ENCODE results near the gene AGR3.

Gene AGR3

DNA sequence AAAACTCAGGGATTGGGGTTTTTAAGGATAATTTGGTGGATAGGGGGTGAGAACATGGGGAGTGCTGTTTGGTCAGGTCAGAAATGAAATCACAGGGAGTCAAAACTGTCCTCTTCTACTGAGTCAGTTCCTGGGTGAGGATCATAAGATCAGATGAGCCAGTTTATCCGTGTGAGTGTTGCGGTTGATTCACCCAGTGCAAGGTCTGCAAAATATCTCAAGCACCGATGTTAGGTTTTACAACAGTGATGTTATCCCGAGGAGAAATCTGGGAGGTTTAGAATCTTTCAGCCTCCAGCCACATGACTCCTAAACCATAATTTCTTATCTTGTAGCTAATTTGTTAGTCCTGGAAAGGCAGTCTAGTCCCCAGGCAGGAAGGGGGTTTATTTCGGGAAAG is 45.3 kb downstream of the AGR3 start:
- DNase-seq (ENCODE audit: low read depth): no peak

DNA sequence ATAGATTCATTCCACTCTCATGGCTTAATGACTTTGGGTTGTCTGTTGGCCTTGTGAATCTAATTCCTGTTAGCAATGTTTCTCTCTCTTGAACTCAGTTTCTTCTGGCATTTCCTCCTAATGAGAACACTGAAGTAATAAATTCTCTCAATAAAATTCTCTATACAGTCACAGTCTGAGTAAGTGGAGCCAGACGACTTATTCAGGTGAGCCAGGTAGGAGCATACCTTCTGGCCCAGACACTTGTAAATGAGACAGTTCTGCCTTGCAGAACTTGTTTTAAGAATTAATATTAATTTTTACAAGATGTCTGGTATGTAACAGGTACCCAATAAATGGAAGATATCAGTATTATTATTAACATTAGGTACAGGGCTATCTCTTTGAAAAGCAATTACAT is 48.4 kb downstream of the AGR3 start:
- no peak for DNase-seq (ENCODE audit: low read depth)

DNA sequence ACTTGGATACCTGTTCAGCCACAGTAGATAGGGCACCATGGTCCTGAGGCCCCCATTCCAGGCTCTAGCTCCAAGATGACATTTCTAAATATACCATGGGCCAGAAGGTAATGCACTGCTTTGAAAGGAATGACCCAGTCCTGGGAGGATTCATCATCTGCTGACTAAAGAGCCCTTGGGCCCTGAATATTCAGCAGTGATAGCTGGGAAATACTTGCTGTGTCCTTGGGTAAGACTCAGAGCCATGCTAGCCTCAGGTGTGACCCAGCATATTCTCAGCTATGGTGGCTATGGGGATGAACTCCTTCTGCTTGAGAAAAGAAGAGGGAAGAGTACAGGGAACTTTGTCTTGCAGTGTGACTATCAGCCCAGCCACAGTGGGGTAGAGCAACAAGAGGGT is 55.7 kb downstream of the AGR3 start:
- DNase-seq (ENCODE audit: low read depth): no peak

DNA sequence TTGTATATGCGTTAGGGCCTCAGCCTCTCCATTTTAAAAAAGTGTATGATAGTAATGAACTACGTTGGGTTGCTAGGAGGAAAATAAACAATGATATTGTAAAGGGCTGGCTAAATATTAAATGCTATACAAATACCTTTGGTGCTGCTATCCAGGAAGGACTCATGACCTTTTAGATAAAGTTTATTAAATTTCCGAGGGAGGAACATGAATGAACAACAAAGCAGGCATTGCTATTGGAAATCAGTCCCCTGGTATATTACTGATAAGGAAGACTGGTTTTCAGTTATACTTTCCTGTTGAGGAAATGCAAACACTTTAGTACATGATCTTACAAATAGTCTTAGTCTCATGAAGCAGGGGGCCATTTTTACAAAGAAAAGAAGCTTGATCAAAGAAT is 59.8 kb downstream of the AGR3 start:
- DNase-seq (ENCODE audit: low read depth): no peak

DNA sequence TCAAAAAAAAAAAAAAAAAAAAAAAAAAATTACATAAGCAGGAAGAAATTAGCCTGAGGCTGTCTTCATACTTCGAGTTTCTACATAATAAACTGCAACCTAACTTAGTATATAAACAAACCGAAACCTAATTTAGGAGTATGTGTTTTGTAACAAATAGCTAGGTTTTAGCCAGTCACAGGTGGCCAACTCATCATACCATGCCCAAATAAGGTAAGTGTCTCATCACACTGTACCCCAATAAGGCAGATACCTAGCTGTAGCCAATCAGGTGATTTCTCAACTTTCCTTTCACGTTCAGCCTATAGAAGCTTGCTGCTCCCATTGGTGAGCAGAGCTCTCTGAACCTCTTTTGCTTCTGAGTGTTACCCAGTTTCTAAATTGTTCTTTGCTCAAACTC is 63.1 kb downstream of the AGR3 start:
- DNase-seq (ENCODE audit: low read depth): no peak

DNA sequence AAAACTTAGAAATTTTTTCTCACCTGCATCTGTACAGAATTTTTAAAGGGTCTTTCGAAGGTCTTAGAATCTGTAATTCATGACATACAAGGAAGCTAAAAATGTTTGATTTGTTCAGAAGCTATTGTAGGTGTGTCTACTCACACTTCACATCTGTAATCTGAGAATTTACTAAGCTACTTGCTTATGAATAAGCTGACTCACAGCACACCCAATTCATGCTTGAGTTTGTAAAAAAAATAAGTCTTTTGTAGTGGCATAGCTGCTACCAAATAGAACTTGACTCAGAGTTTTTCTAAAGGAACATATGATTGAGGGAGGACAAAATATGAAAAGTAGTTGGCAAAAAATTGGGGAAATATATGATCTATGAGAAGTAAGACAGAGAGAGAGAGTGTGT is 64.2 kb downstream of the AGR3 start:
- peak; percentile 28 for DNase-seq (ENCODE audit: low read depth)

DNA sequence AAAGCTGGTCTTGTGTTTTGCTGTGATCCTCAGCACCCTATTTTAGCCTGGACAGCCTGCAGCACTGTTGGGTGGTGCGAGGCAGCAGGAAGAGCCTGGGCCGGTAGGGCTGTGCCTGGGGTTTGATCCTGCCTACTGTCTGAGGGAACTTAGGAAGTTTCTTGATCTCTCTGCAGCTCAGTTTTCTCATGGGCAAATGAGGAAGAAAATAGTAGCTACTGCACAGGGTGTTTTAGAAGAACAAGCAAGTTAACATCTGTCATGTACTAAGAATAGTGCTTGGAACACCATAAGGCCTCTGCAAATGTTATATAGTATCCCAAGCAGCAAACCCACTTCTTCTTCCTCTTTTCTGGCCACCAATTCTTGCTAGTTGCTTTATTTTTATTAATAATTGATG is 65.0 kb downstream of the AGR3 start:
- no peak for DNase-seq (ENCODE audit: low read depth)

DNA sequence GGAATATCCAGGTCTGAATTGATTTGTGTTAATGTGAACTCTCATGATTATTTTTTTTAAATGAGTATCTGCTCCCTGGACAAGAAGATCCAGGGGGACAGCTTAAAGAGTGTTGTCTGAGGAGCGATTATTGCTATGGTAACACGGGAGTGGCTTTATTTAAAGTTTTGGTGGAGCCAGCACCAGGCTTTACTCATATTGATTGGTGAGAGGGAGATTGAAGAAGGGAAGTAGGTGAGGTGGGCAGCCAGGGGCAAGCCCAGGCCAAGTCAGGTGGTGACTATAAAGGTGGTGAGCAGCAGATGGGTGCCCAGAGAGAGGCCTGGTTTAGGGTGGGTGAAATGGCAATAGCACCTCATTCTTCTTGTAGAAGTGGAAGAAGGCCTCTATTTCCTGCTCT is 66.8 kb downstream of the AGR3 start:
- no peak for DNase-seq (ENCODE audit: low read depth)

DNA sequence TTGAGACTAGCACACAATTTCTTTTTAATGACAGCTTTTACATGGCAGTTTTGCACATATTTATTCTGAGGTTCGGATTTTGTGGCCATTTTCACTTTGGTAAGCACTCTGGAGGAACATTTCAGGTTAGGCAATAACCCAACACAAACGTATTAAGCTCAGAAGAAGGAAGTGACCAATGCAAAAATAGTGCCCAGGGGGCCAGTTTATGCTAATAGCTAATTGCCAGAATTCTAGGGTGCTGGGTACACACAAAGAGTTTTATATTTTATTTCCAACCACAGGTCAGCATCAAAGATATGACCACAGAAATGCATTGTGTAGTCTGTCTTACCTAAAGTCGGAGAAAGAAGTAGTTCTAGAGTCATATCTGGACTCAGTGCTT is 68.6 kb downstream of the AGR3 start:
- DNase-seq (ENCODE audit: low read depth): no peak

DNA sequence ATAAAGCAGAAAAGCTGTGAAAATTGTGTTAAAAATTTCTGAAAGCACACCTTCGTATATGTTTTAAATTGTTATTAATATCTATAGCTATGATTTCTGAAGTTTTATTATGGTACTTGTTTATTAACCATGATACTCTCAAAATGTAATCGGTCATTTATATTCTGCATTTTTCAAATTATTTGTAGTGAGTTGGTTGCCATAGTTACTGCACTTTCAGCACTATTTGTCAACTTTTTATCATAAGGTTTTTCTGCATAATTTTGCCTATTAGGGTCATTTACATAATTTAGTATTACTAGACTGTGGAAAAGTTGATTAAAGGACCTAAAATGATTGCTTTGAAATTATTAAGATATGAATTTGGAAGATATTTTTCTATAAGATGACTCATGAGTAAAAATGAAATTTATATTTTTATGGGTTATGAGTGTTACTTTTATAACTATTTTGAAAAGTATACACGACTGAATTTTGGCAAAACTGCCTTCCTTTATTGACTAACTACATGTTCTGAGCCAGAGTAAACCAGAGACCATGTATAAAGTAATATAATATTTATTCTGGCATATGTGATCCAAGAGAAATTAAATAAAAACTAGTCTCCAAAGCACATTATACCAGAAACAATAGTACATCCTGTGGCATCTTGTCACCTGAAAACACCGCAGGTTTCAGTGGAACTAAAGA is 69.1 kb downstream of the AGR3 start:
- DNase-seq (ENCODE audit: low read depth): no peak

DNA sequence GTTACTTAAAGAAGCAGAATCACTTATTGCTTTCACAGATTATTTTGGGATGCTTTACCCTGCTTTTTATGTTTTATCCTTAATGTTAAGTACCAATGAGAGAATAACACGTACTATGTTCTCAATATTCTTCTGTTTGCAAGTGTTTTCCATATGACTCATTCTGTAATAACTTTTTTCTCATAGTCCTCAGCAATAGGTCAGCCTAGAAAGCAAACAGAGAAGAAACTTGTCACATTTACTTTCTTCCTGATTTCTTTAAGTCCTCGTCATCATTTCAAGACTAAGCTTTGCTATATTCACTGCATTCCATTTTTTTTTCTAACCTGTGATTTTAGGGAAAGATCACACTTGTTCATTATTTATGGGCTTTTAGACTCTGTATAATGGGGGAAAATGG is 70.2 kb downstream of the AGR3 start:
- DNase-seq (ENCODE audit: low read depth): peak; percentile 19

DNA sequence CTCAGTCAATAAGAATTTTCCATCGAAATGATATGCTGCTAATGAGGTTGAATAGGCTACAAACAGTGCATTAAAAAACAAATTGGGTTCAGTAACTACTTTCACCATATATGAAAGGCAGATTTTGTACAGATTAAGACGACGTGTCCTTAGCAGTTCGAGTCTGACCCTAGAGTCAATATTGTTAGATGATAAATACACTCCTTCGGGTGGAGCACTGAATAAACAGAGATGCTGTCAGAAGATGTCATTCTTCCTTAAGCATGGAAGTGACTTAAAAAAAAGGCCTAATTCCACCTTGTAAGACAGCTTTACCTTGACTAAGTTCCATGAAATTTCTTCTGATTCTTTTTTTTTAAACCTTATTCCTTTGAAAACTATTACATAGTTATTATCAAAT is 71.2 kb downstream of the AGR3 start:
- no peak for DNase-seq (ENCODE audit: low read depth)

DNA sequence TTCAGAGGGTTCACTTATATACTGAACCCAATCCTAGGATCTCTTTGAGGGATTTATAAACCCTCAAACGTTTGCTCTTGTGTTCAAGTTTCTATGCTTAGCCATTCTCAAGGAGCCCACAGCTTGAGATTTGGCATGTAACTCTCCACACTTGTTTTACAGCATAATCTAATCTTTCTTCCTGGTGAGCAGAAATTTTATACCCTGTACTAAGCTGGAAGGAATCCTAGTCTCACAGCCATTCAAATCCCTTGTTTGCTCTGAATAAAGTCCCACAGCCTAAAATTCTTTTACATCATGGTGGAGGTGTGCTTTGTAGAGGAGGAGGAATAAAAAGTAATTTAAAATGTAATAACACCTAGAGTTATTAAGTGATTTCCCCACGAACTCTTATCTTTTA is 71.7 kb downstream of the AGR3 start:
- no peak for DNase-seq (ENCODE audit: low read depth)

Data from fibroblast of gingiva (primary cell).